ENCODE measurements around the gene ZNF862. TPM values are rescaled to one million over a fixed set of nuclear protein-coding genes. Genes with fewer than 3 reads are reported as not detected.

Gene ZNF862
- total RNA-seq, 1 donor = 8.7 TPM

GRCh38 chr7:149866779-149867447 lies 28.7 kb downstream of the ZNF862 start:
- no peak overlapping the region for H3K4me2 ChIP-seq (ENCODE audit: insufficient read depth, low read length)
- no peak for TF ChIP-seq CTCF (IDR thresholded peaks at IDR 0.05; ENCODE audit: extremely low read depth, low read depth, low read length)
- no peak overlapping the region for H3K27ac ChIP-seq (ENCODE audit: low read depth, low read length)

GRCh38 chr7:149867762-149868622 lies 29.8 kb downstream of the ZNF862 start:
- no peak for DNase-seq (ENCODE audit: insufficient read length, low spot score, missing footprints)
- no peak overlapping the region for H3K4me2 ChIP-seq (ENCODE audit: insufficient read depth, low read length)
- TF ChIP-seq CTCF (IDR thresholded peaks at IDR 0.05; ENCODE audit: extremely low read depth, low read depth, low read length) = no peak
- H3K4me1 ChIP-seq (ENCODE audit: insufficient read depth, low read length) = peaks cover 7% of the 10 kb centered on the region
- no peaks in the 10 kb centered on the region for H4K20me1 ChIP-seq (ENCODE audit: insufficient read depth, low read length)
- no peak overlapping the region for H3K4me3 ChIP-seq (ENCODE audit: insufficient read depth, low read length)
- no peaks in the 10 kb centered on the region for H3K79me2 ChIP-seq (ENCODE audit: insufficient read depth, low read length)
- H3K27me3 ChIP-seq (ENCODE audit: insufficient read depth, low read length) = no peaks in the 10 kb centered on the region
- no peak overlapping the region for H2AFZ ChIP-seq (ENCODE audit: low read length)
- H3K9me3 ChIP-seq (ENCODE audit: low read depth, low read length) = no peaks in the 10 kb centered on the region
- H3K27ac ChIP-seq (ENCODE audit: low read depth, low read length) = no peak overlapping the region
- no peaks in the 10 kb centered on the region for H3K36me3 ChIP-seq (ENCODE audit: insufficient read depth, low read length)

More at GRCh38 chr7:149866779-149867447, 28.7 kb downstream of the ZNF862 start:
- no peak for DNase-seq (ENCODE audit: insufficient read length, low spot score, missing footprints)
- no peaks in the 10 kb centered on the region for H3K27me3 ChIP-seq (ENCODE audit: insufficient read depth, low read length)
- no peaks in the 10 kb centered on the region for H3K4me1 ChIP-seq (ENCODE audit: insufficient read depth, low read length)
- no peaks in the 10 kb centered on the region for H3K79me2 ChIP-seq (ENCODE audit: insufficient read depth, low read length)
- H2AFZ ChIP-seq (ENCODE audit: low read length) = no peak overlapping the region
- H3K36me3 ChIP-seq (ENCODE audit: insufficient read depth, low read length) = no peaks in the 10 kb centered on the region
- H3K9me3 ChIP-seq (ENCODE audit: low read depth, low read length) = no peaks in the 10 kb centered on the region
- no peak overlapping the region for H3K4me3 ChIP-seq (ENCODE audit: insufficient read depth, low read length)
- H4K20me1 ChIP-seq (ENCODE audit: insufficient read depth, low read length) = no peaks in the 10 kb centered on the region

- no peaks in the 10 kb centered on the region for H3K79me2 ChIP-seq (ENCODE audit: insufficient read depth, low read length)
- no peaks in the 10 kb centered on the region for H3K27me3 ChIP-seq (ENCODE audit: insufficient read depth, low read length)
- H3K4me1 ChIP-seq (ENCODE audit: insufficient read depth, low read length) = peaks cover 9% of the 10 kb centered on the region
- no peaks in the 10 kb centered on the region for H3K36me3 ChIP-seq (ENCODE audit: insufficient read depth, low read length)
- no peak overlapping the region for H3K27ac ChIP-seq (ENCODE audit: low read depth, low read length)
- no peak overlapping the region for H3K4me2 ChIP-seq (ENCODE audit: insufficient read depth, low read length)
- no peaks in the 10 kb centered on the region for H3K9me3 ChIP-seq (ENCODE audit: low read depth, low read length)
- no peak overlapping the region for H3K4me3 ChIP-seq (ENCODE audit: insufficient read depth, low read length)
- DNase-seq (ENCODE audit: insufficient read length, low spot score, missing footprints) = peak; percentile 85
- H4K20me1 ChIP-seq (ENCODE audit: insufficient read depth, low read length) = no peaks in the 10 kb centered on the region
- no peak for TF ChIP-seq CTCF (IDR thresholded peaks at IDR 0.05; ENCODE audit: extremely low read depth, low read depth, low read length)
- no peak overlapping the region for H2AFZ ChIP-seq (ENCODE audit: low read length)
Measured at GRCh38 chr7:149868623-149869290, 30.6 kb downstream of the ZNF862 start.

- Histone ChIP-seq H3K4me3 (ENCODE audit: insufficient read depth, low read length) (no peak overlapping the region), H3K9me3 (ENCODE audit: low read depth, low read length) (no peaks in the 10 kb centered on the region), H3K27ac (ENCODE audit: low read depth, low read length) (no peak overlapping the region), H3K79me2 (ENCODE audit: insufficient read depth, low read length) (no peaks in the 10 kb centered on the region), H3K4me1 (ENCODE audit: insufficient read depth, low read length) (peaks cover 14% of the 10 kb centered on the region), H3K36me3 (ENCODE audit: insufficient read depth, low read length) (no peaks in the 10 kb centered on the region), H2AFZ (ENCODE audit: low read length) (no peak overlapping the region), H3K27me3 (ENCODE audit: insufficient read depth, low read length) (no peaks in the 10 kb centered on the region), H4K20me1 (ENCODE audit: insufficient read depth, low read length) (no peaks in the 10 kb centered on the region), H3K4me2 (ENCODE audit: insufficient read depth, low read length) (no peak overlapping the region)
- no peak for TF ChIP-seq CTCF (IDR thresholded peaks at IDR 0.05; ENCODE audit: extremely low read depth, low read depth, low read length)
- DNase-seq (ENCODE audit: insufficient read length, low spot score, missing footprints) = no peak
Measured at GRCh38 chr7:149869291-149869650, 31.1 kb downstream of the ZNF862 start.

All from osteoblast (primary cell).